ENCODE data around the gene ESD.

ESD gene, protein sequence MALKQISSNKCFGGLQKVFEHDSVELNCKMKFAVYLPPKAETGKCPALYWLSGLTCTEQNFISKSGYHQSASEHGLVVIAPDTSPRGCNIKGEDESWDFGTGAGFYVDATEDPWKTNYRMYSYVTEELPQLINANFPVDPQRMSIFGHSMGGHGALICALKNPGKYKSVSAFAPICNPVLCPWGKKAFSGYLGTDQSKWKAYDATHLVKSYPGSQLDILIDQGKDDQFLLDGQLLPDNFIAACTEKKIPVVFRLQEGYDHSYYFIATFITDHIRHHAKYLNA

DNA sequence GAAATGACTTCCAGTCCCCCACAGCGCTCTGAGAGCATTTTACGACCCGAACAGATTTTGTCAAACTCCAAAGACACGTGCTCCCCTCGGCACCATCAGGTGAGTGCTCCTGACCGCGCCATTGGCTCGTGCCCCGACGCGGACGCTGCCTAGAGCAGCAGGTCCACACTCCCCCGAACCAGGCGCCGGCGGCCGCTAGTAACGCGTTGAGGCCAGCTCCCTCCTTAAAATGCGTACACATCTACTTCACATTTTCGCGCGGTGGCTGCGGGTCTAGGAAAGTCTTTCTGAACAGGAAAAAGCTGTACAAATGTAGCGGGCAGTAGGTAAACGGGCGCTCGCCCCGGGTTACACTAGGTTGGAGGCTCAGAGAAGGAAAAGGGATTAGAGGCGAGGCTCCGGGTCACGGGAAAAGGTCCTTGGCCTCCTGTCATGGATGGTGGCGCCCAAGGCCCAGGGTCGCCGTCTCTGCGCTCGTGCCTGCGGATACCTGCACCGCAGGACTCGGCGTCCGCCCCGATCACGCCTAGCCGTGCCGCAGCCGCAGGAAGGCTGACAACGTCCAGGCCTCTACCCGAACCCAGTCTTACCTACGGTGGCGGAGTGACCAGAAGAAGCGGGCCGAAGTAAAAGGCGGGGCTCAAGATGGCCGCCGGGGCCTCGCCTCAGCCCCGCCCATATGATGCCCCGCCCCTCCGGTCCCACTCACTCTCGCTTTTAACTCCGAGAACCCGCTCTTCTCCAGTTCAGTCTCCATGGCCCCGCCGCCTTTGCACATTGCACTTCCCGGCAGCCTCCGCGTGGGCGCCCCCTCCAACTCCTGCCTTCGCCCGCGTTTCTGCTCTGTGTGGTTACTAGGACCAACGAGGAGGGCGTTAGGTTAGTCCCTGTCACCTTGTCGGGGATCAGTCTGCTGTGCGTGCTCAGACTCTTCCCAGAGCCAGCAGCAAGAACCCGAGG, at the start of gene ESD:
TSS of gene ESD (minus strand) at position 647 of the 960 bp plus-strand sequence. CDS start 5,748 bp downstream, outside the sequence.
- peaks cover 6% of the 10 kb centered on the region for H3K36me3 Mint-ChIP-seq (ENCODE audit: insufficient read depth)
- ATAC-seq (replicated peaks; ENCODE audit: extremely low read depth, poor library complexity, severe bottlenecking): peak; percentile 86
- peaks cover 31% of the 10 kb centered on the region for H3K4me1 Mint-ChIP-seq

DNA sequence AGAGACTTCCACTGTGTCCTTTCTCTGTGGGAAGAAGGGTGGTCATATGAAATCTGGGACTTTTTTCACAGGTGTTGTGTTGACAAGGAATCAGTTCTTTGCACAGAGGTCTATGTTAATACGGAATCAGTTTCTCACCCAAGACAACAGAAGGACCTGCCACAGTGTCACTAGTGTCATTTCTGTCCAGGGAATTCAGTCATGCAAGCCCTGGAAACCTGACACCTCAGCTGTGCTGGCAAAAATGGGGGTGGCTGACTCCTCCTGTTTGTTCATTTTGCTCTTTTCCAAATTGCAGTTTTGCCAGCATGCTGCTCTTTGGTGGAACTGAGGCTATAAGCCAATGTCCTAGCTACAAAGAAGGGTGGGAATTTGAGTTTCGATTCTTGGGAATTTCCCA, 49.8 kb upstream of the ESD start:
- no peaks in the 10 kb centered on the region for H3K4me1 Mint-ChIP-seq
- H3K27ac Mint-ChIP-seq (ENCODE audit: low read depth): no peak overlapping the region
- peaks cover 48% of the 10 kb centered on the region for H3K27me3 Mint-ChIP-seq
- H3K9me3 Mint-ChIP-seq: no peaks in the 10 kb centered on the region
- ATAC-seq (replicated peaks; ENCODE audit: extremely low read depth, poor library complexity, severe bottlenecking): no peak
- H3K4me3 Mint-ChIP-seq: no peak overlapping the region
- DNase-seq (ENCODE audit: low spot score in 2 of 2): no peak
- no peaks in the 10 kb centered on the region for H3K36me3 Mint-ChIP-seq (ENCODE audit: insufficient read depth)

More for the DNA sequence above, at the start of gene ESD:
- Mint-ChIP-seq H3K27ac (ENCODE audit: low read depth) (peak within 1 kb of the TSS; percentile 94), H3K27me3 (no peaks in the 10 kb centered on the region), H3K9me3 (no peaks in the 10 kb centered on the region), H3K4me3 (peak within 1 kb of the TSS; percentile 98)
- peak; percentile 71 to 79 for DNase-seq (ENCODE audit: low spot score in 2 of 2)

DNA sequence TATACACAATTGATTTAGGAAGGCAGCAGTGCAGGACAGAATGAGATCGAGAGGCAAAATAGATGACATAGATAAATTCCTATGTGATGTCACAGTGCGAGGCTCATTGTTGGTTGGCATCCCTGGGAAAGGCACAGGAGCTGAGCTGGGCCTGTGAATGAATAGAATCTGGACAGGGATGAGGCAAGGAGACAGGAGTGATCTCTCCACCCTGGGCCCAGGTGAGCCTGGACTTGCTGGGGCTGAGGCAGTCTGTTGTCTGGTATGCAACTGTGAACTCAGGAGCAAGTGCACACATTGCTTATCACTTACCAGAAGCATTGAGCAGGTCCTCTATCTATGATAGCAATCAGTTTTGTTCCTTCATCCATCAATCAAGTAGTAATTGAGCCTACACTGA, 48.2 kb upstream of the ESD start:
- Mint-ChIP-seq H3K4me3 (no peak overlapping the region), H3K9me3 (no peaks in the 10 kb centered on the region), H3K36me3 (ENCODE audit: insufficient read depth) (no peaks in the 10 kb centered on the region), H3K4me1 (no peaks in the 10 kb centered on the region), H3K27ac (ENCODE audit: low read depth) (no peak overlapping the region), H3K27me3 (peaks cover 47% of the 10 kb centered on the region)
- DNase-seq (ENCODE audit: low spot score in 2 of 2) (no peak), ATAC-seq (replicated peaks; ENCODE audit: extremely low read depth, poor library complexity, severe bottlenecking) (no peak)

DNA sequence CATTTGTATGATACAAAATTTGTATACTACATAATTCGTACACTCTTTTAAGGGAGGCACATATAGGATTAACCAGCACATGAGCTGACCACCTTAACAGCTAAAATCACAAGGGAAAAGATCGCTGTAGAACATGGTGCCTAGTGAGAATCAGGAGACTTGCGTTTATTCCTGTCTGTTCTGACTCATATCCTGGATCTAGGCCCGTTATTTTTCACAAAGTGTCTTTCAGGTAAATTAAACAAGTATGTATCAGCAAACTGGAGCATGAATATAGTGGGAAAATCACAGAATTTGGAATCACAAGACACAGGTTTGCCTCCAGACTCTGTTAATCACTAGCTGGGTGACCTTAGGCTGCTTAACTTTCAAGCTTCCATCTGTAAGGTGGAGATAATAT, 47.5 kb upstream of the ESD start:
- Mint-ChIP-seq H3K4me1 (no peaks in the 10 kb centered on the region), H3K4me3 (no peak overlapping the region), H3K27me3 (peaks cover 47% of the 10 kb centered on the region), H3K36me3 (ENCODE audit: insufficient read depth) (no peaks in the 10 kb centered on the region), H3K9me3 (no peaks in the 10 kb centered on the region), H3K27ac (ENCODE audit: low read depth) (no peak overlapping the region)
- ATAC-seq (replicated peaks; ENCODE audit: extremely low read depth, poor library complexity, severe bottlenecking) (no peak), DNase-seq (ENCODE audit: low spot score in 2 of 2) (no peak)

DNA sequence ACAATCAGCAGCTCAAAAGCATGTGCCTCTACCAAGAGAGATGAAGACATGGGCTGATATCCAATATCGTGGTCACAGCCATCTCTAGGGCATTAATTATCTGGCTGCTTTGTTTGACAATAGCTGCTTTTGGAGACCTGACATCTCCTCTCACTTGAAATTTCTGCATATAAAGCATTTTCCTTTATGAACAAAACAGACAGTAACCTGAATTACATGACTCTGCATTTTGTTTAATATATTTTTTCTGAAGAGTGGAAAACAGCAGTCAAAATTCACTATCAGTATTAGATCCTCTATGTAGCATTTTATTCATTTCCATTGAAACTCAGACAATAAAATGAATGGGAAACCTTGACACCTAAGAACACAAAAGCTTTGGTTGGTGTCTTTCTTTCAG, 42.4 kb upstream of the ESD start:
- Mint-ChIP-seq H3K4me1 (no peaks in the 10 kb centered on the region), H3K27ac (ENCODE audit: low read depth) (no peak overlapping the region), H3K27me3 (peaks cover 63% of the 10 kb centered on the region), H3K4me3 (no peak overlapping the region), H3K9me3 (no peaks in the 10 kb centered on the region), H3K36me3 (ENCODE audit: insufficient read depth) (no peaks in the 10 kb centered on the region)
- ATAC-seq (replicated peaks; ENCODE audit: extremely low read depth, poor library complexity, severe bottlenecking) (no peak), DNase-seq (ENCODE audit: low spot score in 2 of 2) (no peak)

DNA sequence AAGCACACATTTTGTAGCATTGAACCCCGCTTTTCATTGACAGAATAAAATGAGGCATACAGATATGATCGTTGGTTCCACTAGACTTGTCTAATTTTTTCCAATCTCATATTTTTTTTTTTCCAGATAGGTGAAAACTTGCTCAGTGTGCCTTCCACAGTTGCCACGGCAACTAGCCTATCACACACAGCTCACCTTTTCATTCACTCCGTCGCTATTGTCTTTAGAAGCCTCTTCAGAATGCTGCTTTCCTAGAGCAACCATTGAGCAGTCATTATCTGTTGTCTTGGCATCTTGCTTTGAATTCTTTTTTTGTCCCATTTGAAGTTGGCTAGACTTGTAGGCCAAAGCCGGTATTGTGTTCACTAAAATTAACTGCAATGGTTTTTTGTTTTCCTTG, 37.7 kb upstream of the ESD start:
- Mint-ChIP-seq H3K27me3 (peaks cover 27% of the 10 kb centered on the region), H3K27ac (ENCODE audit: low read depth) (no peak overlapping the region), H3K36me3 (ENCODE audit: insufficient read depth) (no peaks in the 10 kb centered on the region), H3K9me3 (no peaks in the 10 kb centered on the region), H3K4me3 (no peak overlapping the region), H3K4me1 (no peaks in the 10 kb centered on the region)
- DNase-seq (ENCODE audit: low spot score in 2 of 2) (no peak), ATAC-seq (replicated peaks; ENCODE audit: extremely low read depth, poor library complexity, severe bottlenecking) (no peak)

DNA sequence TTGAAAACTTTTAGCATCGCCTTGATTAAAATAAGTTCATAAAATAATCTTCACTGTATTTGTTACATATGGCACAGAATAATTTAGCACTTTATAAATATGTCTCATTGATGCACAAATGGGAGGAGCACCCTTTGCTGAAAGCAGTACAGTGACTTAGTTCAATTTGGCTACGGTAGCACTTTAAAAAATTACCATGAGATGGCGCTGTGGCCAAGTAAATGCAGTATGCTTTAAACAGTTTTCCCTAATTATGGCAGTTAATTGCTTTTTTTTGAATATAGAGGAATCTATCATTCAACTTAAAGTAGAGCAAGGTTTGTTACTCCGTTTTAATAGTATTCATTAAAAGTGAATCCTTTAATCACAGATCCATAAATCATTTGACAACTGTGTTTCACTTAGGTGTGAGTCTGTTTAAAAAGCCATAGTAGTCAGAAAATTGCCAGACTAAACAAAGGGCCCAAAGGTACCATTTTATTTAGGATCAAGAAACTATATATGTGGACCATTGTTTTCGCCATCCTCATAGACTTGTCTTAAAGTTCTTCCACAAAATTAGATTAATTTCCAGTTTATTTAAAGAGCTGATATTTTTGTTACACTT, 34.7 kb upstream of the ESD start:
- Mint-ChIP-seq H3K36me3 (ENCODE audit: insufficient read depth) (no peaks in the 10 kb centered on the region), H3K4me3 (no peak overlapping the region), H3K4me1 (no peaks in the 10 kb centered on the region), H3K27ac (ENCODE audit: low read depth) (no peak overlapping the region), H3K27me3 (peaks cover 11% of the 10 kb centered on the region), H3K9me3 (no peaks in the 10 kb centered on the region)
- ATAC-seq (replicated peaks; ENCODE audit: extremely low read depth, poor library complexity, severe bottlenecking) (no peak), DNase-seq (ENCODE audit: low spot score in 2 of 2) (no peak)

DNA sequence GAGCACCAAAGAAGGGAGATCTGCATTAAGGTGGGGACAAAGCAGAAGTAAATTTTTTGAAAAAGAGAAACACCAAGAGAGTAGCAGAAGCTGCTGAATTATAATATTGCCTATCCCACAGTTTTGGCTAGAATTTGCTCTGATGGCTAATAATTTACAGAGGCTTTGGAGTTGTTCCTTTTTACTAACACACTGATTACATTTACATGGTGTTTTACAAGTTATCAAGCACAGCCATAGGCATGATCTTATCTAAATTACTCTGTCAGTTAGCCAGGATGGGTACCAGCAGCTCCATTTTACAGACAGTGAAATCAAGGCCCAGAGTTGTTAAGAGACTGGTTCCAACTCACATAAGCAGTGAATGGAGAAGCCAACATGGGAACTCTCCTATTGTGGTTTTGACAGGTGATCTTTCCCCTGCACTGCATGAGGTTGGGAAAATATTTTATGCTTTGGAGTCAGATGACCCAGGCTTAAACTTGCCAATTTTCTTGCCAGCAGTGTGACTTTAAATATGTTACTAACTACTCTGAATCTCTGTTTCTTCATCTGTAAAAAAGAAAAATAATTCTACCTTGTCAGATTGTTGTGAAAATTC, 33.5 kb upstream of the ESD start:
- H3K36me3 Mint-ChIP-seq (ENCODE audit: insufficient read depth): no peaks in the 10 kb centered on the region
- ATAC-seq (replicated peaks; ENCODE audit: extremely low read depth, poor library complexity, severe bottlenecking) (no peak), DNase-seq (ENCODE audit: low spot score in 2 of 2) (no peak)
- H3K4me1 Mint-ChIP-seq: no peaks in the 10 kb centered on the region
- H3K27me3 Mint-ChIP-seq: peaks cover 11% of the 10 kb centered on the region
- H3K27ac Mint-ChIP-seq (ENCODE audit: low read depth): no peak overlapping the region
- no peak overlapping the region for H3K4me3 Mint-ChIP-seq
- H3K9me3 Mint-ChIP-seq: no peaks in the 10 kb centered on the region

DNA sequence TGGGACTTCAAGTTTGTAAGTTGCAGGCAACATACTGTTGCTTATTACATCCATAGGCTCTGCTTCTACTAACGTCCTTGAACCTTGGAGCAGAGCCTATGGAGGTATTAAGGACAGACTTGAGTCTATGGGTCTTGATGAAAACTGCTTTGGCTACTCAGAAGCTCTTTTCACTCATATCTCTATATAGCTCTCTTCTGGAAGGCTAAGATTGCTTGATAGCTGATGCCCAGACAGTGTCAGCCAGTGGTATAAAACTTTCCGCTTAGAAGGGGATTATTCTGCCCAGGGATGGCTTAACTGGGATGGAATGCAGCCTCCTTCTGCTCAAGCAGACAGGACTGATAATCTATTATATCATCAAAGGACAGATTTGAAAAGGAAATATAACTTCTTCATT, 25.6 kb upstream of the ESD start:
- Mint-ChIP-seq H3K27ac (ENCODE audit: low read depth) (no peak overlapping the region), H3K9me3 (no peaks in the 10 kb centered on the region), H3K36me3 (ENCODE audit: insufficient read depth) (no peaks in the 10 kb centered on the region), H3K4me1 (no peaks in the 10 kb centered on the region), H3K4me3 (no peak overlapping the region), H3K27me3 (peaks cover 13% of the 10 kb centered on the region)
- DNase-seq (ENCODE audit: low spot score in 2 of 2) (no peak), ATAC-seq (replicated peaks; ENCODE audit: extremely low read depth, poor library complexity, severe bottlenecking) (no peak)

DNA sequence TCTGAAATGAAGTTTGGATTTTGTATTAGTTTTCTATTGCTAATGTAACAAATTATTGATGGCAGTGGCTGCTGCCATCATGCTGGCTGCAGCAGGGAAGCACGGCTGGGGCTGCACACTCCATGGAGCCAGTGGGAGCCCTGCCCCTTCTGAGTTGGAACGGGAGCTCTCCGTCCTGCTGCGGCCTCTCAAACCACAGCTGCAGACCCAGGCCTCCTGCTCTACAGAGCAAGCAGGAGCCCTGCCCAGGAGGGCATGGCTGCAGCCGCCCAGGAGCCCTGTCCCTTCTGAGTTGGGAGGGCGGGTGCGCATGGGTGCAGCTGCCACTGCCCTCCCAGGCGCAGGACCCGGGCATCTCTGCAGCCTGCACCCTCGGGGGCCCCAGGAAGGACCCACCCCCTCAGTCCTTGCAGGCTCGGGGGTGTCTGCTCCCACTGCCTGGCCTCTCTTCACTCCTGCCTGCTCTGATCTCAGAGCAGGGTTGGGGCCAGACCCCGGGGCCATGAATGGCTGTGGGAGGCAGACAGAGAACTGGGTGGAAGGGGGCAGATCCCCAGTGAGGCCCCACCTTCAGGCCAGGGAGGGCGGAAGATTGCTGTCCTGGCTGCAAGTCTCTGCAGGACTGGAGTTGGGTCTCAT, 21.0 kb upstream of the ESD start:
- no peaks in the 10 kb centered on the region for H3K4me1 Mint-ChIP-seq
- no peak overlapping the region for H3K27ac Mint-ChIP-seq (ENCODE audit: low read depth)
- no peak overlapping the region for H3K4me3 Mint-ChIP-seq
- ATAC-seq (replicated peaks; ENCODE audit: extremely low read depth, poor library complexity, severe bottlenecking): no peak
- no peaks in the 10 kb centered on the region for H3K36me3 Mint-ChIP-seq (ENCODE audit: insufficient read depth)
- peaks cover 7% of the 10 kb centered on the region for H3K9me3 Mint-ChIP-seq
- DNase-seq (ENCODE audit: low spot score in 2 of 2): no peak
- peaks cover 22% of the 10 kb centered on the region for H3K27me3 Mint-ChIP-seq

DNA sequence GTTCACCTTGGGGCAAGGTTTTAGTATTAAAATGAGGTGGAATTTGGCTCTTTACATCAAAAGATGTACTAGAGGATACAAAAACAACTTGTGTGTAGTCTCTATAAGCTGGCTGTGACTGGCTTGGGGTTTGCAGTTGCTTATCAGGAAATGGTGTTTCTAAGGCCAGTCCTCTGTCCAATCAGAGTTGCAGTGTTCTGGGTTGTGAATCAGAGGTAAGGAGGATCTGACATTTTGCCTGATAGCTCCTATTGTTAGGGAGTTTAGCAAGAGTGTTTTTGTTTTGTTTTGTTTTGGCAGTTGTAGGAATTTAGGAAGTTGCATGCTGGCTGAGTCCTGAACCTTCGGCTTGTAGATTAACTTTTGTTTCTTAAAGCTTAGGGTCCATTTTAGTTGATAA, 20.1 kb upstream of the ESD start:
- Mint-ChIP-seq H3K4me3 (no peak overlapping the region), H3K9me3 (peaks cover 15% of the 10 kb centered on the region), H3K4me1 (no peaks in the 10 kb centered on the region), H3K27ac (ENCODE audit: low read depth) (no peak overlapping the region), H3K27me3 (peaks cover 31% of the 10 kb centered on the region), H3K36me3 (ENCODE audit: insufficient read depth) (no peaks in the 10 kb centered on the region)
- no peak for ATAC-seq (replicated peaks; ENCODE audit: extremely low read depth, poor library complexity, severe bottlenecking)
- no peak for DNase-seq (ENCODE audit: low spot score in 2 of 2)

DNA sequence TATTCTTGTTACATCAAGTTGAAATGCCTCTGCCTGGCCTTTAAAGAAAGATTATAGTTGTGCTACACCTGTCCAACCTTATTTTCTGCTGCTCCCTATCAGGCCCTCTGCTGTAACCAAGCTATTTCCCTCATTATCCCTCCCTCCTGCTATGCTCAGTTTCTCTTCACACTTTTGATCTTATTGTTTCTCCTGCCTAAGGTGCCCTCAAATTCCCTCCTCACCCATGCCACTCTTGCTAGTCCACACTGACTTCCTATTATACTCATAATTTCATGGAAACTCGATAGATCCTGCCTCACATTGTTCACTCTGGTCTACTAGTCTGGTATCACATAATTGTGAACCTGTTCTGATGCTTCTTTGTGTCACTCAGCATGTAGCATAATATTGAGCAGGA, 19.4 kb upstream of the ESD start:
- no peak overlapping the region for H3K4me3 Mint-ChIP-seq
- no peaks in the 10 kb centered on the region for H3K4me1 Mint-ChIP-seq
- ATAC-seq (replicated peaks; ENCODE audit: extremely low read depth, poor library complexity, severe bottlenecking) (no peak), DNase-seq (ENCODE audit: low spot score in 2 of 2) (no peak)
- peaks cover 38% of the 10 kb centered on the region for H3K27me3 Mint-ChIP-seq
- peaks cover 18% of the 10 kb centered on the region for H3K9me3 Mint-ChIP-seq
- H3K27ac Mint-ChIP-seq (ENCODE audit: low read depth): no peak overlapping the region
- no peaks in the 10 kb centered on the region for H3K36me3 Mint-ChIP-seq (ENCODE audit: insufficient read depth)

All from central memory CD8-positive, alpha-beta T cell (primary cell).